ENCODE results near the gene CDK5RAP3. TPM values are rescaled to one million over a fixed set of nuclear protein-coding genes. Genes with fewer than 3 reads are reported as not detected.

CDK5RAP3 gene
- total and polyA plus RNA-seq, 2 of the 13 experiments (the other 11 are each of a cell fraction or from before 2014, with no cell fraction given), result 128 to 154 TPM

GRCh38 chr17:47941246-47942095 lies 29.4 kb upstream of the CDK5RAP3 start, which contains the start of gene PNPO (continued):
- TF ChIP-seq, protein P1, sequence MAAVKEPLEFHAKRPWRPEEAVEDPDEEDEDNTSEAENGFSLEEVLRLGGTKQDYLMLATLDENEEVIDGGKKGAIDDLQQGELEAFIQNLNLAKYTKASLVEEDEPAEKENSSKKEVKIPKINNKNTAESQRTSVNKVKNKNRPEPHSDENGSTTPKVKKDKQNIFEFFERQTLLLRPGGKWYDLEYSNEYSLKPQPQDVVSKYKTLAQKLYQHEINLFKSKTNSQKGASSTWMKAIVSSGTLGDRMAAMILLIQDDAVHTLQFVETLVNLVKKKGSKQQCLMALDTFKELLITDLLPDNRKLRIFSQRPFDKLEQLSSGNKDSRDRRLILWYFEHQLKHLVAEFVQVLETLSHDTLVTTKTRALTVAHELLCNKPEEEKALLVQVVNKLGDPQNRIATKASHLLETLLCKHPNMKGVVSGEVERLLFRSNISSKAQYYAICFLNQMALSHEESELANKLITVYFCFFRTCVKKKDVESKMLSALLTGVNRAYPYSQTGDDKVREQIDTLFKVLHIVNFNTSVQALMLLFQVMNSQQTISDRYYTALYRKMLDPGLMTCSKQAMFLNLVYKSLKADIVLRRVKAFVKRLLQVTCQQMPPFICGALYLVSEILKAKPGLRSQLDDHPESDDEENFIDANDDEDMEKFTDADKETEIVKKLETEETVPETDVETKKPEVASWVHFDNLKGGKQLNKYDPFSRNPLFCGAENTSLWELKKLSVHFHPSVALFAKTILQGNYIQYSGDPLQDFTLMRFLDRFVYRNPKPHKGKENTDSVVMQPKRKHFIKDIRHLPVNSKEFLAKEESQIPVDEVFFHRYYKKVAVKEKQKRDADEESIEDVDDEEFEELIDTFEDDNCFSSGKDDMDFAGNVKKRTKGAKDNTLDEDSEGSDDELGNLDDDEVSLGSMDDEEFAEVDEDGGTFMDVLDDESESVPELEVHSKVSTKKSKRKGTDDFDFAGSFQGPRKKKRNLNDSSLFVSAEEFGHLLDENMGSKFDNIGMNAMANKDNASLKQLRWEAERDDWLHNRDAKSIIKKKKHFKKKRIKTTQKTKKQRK (IDR thresholded peaks at IDR 0.05; ENCODE audit: low read length), result 0 out of 2 replicates have a peak, but pooled peaks have one; percentile 45
- TF ChIP-seq, protein P2, sequence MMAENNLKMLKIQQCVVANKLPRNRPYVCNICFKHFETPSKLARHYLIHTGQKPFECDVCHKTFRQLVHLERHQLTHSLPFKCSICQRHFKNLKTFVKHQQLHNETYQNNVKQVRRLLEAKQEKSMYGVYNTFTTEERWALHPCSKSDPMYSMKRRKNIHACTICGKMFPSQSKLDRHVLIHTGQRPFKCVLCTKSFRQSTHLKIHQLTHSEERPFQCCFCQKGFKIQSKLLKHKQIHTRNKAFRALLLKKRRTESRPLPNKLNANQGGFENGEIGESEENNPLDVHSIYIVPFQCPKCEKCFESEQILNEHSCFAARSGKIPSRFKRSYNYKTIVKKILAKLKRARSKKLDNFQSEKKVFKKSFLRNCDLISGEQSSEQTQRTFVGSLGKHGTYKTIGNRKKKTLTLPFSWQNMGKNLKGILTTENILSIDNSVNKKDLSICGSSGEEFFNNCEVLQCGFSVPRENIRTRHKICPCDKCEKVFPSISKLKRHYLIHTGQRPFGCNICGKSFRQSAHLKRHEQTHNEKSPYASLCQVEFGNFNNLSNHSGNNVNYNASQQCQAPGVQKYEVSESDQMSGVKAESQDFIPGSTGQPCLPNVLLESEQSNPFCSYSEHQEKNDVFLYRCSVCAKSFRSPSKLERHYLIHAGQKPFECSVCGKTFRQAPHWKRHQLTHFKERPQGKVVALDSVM (CRISPR knock-in tag; IDR thresholded peaks at IDR 0.05), result peak; percentile 54; the same call in 1 of the 2 replicates
- TF ChIP-seq ZNF513 (CRISPR knock-in tag; conservative IDR thresholded peaks at IDR 0.05), result no peak
- TF ChIP-seq, protein P3, sequence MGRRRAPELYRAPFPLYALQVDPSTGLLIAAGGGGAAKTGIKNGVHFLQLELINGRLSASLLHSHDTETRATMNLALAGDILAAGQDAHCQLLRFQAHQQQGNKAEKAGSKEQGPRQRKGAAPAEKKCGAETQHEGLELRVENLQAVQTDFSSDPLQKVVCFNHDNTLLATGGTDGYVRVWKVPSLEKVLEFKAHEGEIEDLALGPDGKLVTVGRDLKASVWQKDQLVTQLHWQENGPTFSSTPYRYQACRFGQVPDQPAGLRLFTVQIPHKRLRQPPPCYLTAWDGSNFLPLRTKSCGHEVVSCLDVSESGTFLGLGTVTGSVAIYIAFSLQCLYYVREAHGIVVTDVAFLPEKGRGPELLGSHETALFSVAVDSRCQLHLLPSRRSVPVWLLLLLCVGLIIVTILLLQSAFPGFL (CRISPR knock-in tag; IDR thresholded peaks at IDR 0.05), result peak; percentile 86; the same call in 1 of the 2 replicates
- TF ChIP-seq FOXM1 (CRISPR knock-in tag; IDR thresholded peaks at IDR 0.05), result peak; percentile 73; the same call in 1 of the 2 replicates
- TF ChIP-seq KAT8 (CRISPR knock-in tag; IDR thresholded peaks at IDR 0.05), result peak; percentile 91
- peak; percentile 35; the same call in 1 of the 2 replicates for TF ChIP-seq CTCF (CRISPR knock-in tag; IDR thresholded peaks at IDR 0.05)
- TF ChIP-seq ZNF597 (CRISPR knock-in tag; IDR thresholded peaks at IDR 0.05), result no peak
- no peak; the same call in 1 of the 2 replicates for TF ChIP-seq ZBTB38 (CRISPR knock-in tag; IDR thresholded peaks at IDR 0.05)
- no peak for TF ChIP-seq MTF2 (CRISPR knock-in tag; IDR thresholded peaks at IDR 0.05; ENCODE audit: borderline replicate concordance)
- TF ChIP-seq, protein P4, sequence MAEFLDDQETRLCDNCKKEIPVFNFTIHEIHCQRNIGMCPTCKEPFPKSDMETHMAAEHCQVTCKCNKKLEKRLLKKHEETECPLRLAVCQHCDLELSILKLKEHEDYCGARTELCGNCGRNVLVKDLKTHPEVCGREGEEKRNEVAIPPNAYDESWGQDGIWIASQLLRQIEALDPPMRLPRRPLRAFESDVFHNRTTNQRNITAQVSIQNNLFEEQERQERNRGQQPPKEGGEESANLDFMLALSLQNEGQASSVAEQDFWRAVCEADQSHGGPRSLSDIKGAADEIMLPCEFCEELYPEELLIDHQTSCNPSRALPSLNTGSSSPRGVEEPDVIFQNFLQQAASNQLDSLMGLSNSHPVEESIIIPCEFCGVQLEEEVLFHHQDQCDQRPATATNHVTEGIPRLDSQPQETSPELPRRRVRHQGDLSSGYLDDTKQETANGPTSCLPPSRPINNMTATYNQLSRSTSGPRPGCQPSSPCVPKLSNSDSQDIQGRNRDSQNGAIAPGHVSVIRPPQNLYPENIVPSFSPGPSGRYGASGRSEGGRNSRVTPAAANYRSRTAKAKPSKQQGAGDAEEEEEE (CRISPR knock-in tag; IDR thresholded peaks at IDR 0.05; ENCODE audit: borderline replicate concordance), result peak; percentile 8; the same call in 1 of the 2 replicates
- TF ChIP-seq ZNF441 (CRISPR knock-in tag; IDR thresholded peaks at IDR 0.05; ENCODE audit: borderline replicate concordance), result peak; percentile 85
- peak; percentile 51; the same call in 1 of the 2 replicates for TF ChIP-seq ZNF83 (CRISPR knock-in tag; IDR thresholded peaks at IDR 0.05; ENCODE audit: borderline replicate concordance)
- peak; percentile 84 for TF ChIP-seq ZNF713 (CRISPR knock-in tag; IDR thresholded peaks at IDR 0.05)
